PFSK-1 (cell line): ENCODE measurements around the gene THSD7B.

Experiments used
- FOXP2 ChIP-seq: optimal IDR thresholded peaks from 2 replicates; pipeline ENCODE3; 2011; ENCODE audit warnings: borderline replicate concordance, control low read depth, inconsistent platforms; ENCODE audit not compliant: insufficient read depth; ENCODE audit errors: extremely low read length, extremely low read depth
- POLR2AphosphoS5 ChIP-seq: IDR thresholded peaks from 2 replicates; pipeline ENCODE4 v1.6.1; 2012; ENCODE audit warnings: low read depth, mild to moderate bottlenecking, control low read depth, low read length, moderate library complexity
- SIN3A ChIP-seq: IDR thresholded peaks from 2 replicates; pipeline ENCODE4 v1.6.1; 2012; ENCODE audit warnings: mild to moderate bottlenecking, low read length, moderate library complexity, borderline replicate concordance; ENCODE audit not compliant: insufficient read depth
- TAF1 ChIP-seq: IDR thresholded peaks from 2 replicates; pipeline ENCODE4 v1.6.1; 2012; ENCODE audit warnings: low read length, control low read depth, borderline replicate concordance; ENCODE audit not compliant: insufficient read depth
- TF ChIP-seq, protein P1 (sequence below), 2 experiments: IDR thresholded peaks; 2 replicates each; pipeline versions ENCODE4 v1.6.1 to v1.8.0; 2011 to 2012; ENCODE audit warnings: low read depth in 2 of 2, low read length in 2 of 2, control low read depth in 1 of 2, inconsistent platforms in 1 of 2, mild to moderate bottlenecking in 1 of 2, moderate library complexity in 1 of 2; ENCODE audit not compliant: insufficient read depth in 1 of 2

DNA sequence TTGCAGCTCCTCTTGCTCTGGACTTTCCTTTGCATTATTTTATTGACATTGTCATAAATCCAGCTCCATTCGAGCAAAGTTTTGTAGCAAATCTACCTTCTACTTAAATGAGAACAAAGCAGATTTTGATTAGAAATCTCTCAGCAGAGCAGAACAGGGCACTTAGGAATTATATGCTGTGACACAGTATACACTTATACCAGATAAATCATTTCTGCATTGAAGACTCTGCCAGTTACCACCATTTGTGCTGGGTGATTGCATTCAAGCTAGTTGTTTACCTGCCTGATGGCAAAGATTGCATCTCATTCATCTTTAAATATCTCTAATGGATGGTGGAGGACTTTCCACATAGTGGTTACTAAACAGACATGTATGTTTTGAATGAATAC is 757.3 kb downstream of the THSD7B start:
- TF ChIP-seq POLR2AphosphoS5: no peak
- TF ChIP-seq, protein P1, sequence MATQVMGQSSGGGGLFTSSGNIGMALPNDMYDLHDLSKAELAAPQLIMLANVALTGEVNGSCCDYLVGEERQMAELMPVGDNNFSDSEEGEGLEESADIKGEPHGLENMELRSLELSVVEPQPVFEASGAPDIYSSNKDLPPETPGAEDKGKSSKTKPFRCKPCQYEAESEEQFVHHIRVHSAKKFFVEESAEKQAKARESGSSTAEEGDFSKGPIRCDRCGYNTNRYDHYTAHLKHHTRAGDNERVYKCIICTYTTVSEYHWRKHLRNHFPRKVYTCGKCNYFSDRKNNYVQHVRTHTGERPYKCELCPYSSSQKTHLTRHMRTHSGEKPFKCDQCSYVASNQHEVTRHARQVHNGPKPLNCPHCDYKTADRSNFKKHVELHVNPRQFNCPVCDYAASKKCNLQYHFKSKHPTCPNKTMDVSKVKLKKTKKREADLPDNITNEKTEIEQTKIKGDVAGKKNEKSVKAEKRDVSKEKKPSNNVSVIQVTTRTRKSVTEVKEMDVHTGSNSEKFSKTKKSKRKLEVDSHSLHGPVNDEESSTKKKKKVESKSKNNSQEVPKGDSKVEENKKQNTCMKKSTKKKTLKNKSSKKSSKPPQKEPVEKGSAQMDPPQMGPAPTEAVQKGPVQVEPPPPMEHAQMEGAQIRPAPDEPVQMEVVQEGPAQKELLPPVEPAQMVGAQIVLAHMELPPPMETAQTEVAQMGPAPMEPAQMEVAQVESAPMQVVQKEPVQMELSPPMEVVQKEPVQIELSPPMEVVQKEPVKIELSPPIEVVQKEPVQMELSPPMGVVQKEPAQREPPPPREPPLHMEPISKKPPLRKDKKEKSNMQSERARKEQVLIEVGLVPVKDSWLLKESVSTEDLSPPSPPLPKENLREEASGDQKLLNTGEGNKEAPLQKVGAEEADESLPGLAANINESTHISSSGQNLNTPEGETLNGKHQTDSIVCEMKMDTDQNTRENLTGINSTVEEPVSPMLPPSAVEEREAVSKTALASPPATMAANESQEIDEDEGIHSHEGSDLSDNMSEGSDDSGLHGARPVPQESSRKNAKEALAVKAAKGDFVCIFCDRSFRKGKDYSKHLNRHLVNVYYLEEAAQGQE (IDR thresholded peaks at IDR 0.05; ENCODE audit: insufficient read depth in 1 of 2, low read depth in 2 of 2, low read length in 2 of 2): no peak
- no peak for TF ChIP-seq TAF1
- TF ChIP-seq SIN3A: no peak
- TF ChIP-seq FOXP2: no peak
